Glutamatergic neuron (in vitro differentiated cells): ENCODE data around the gene PAPLN. TPM values are rescaled to one million over a fixed set of nuclear protein-coding genes. Genes with fewer than 3 reads are reported as not detected.
A peak's percentile ranks its signal among the peaks of the same experiment; 100 is the strongest.

Experiments used
- DNase-seq: peaks from one replicate; pipeline ENCODE4 v3.0.0; 2022
- H3K27ac Mint-ChIP-seq: one replicate; pipeline ENCODE4 v1.8.0; 2020; ENCODE audit warnings: mild to moderate bottlenecking, mixed read lengths, inconsistent platforms; ENCODE audit not compliant: unreplicated experiment
- H3K27me3 Mint-ChIP-seq: one replicate; pipeline ENCODE4 v1.8.0; 2020; ENCODE audit warnings: mild to moderate bottlenecking, moderate library complexity, mixed read lengths, inconsistent platforms; ENCODE audit not compliant: unreplicated experiment
- H3K36me3 Mint-ChIP-seq: one replicate; pipeline ENCODE4 v1.8.0; 2020; ENCODE audit warnings: mild to moderate bottlenecking, mixed read lengths, inconsistent platforms; ENCODE audit not compliant: unreplicated experiment
- H3K4me1 Mint-ChIP-seq: one replicate; pipeline ENCODE4 v1.8.0; 2020; ENCODE audit warnings: mild to moderate bottlenecking, low read depth, mixed read lengths, inconsistent platforms; ENCODE audit not compliant: unreplicated experiment
- H3K4me3 Mint-ChIP-seq: one replicate; pipeline ENCODE4 v1.8.0; 2020; ENCODE audit warnings: mild to moderate bottlenecking, mixed read lengths, inconsistent platforms; ENCODE audit not compliant: unreplicated experiment
- H3K9me3 Mint-ChIP-seq: one replicate; pipeline ENCODE4 v1.8.0; 2020; ENCODE audit warnings: mild to moderate bottlenecking, moderate library complexity, mixed read lengths, inconsistent platforms; ENCODE audit not compliant: unreplicated experiment
- total RNA-seq: library from RNA; stranded (reverse); fragmentation: NEBNext Ultra II Directional; extraction: Animal tissue kit (Norgen Biotek cat#: 25700); gene quantifications from one replicate; pipeline ENCODE4 v1.2.1, GENCODE V29; 2021; ENCODE audit not compliant: unreplicated experiment
- TF ChIP-seq, protein P1 (sequence below): fragments of 200-600 bp; sonication (generic); IDR thresholded peaks from one replicate; pipeline ENCODE4 v1.5.0; 2021; ENCODE audit not compliant: partially characterized antibody, unreplicated experiment

PAPLN gene
- total RNA-seq, 1 donor from 2014 or later, result 2.8 TPM

DNA sequence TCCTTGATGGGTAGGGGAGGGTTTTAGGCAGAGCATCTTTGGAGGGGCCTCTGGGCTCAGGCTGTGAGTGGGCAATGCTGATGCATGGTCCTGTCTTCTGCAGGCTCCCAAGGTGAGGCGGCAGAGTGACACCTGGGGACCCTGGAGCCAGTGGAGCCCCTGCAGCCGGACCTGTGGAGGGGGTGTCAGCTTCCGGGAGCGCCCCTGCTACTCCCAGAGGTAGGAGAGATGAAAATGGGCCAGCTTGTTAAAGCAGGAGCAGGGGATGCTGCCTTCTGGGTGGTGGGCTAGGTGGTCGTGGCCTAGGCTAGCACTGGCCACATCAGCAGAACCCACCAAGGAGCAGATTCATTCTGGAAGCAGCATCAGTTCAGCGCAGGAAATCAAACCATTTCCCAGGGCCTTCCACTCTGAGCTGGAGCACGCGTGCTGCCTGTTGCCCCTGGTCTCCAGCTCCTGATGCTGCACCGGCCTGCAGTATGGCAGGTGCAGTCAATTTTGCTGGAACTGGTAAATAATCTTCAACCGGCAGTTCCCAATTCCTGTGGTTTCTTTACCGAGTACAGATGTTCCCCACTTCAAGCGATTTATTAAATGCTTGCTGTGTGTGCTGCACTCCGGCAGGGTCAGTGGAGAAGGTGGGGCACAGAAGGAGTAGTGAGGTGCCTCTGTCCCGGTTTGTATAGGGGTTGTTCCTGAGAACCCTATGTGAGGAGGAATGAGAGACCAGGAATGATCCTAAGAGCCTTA lies 7.4 kb downstream of the PAPLN start:
- H3K27ac Mint-ChIP-seq, result no peak overlapping the region
- TF ChIP-seq, protein P1, sequence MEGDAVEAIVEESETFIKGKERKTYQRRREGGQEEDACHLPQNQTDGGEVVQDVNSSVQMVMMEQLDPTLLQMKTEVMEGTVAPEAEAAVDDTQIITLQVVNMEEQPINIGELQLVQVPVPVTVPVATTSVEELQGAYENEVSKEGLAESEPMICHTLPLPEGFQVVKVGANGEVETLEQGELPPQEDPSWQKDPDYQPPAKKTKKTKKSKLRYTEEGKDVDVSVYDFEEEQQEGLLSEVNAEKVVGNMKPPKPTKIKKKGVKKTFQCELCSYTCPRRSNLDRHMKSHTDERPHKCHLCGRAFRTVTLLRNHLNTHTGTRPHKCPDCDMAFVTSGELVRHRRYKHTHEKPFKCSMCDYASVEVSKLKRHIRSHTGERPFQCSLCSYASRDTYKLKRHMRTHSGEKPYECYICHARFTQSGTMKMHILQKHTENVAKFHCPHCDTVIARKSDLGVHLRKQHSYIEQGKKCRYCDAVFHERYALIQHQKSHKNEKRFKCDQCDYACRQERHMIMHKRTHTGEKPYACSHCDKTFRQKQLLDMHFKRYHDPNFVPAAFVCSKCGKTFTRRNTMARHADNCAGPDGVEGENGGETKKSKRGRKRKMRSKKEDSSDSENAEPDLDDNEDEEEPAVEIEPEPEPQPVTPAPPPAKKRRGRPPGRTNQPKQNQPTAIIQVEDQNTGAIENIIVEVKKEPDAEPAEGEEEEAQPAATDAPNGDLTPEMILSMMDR, result no peak
- peaks cover 7% of the 10 kb centered on the region for H3K4me1 Mint-ChIP-seq
- no peak overlapping the region for H3K4me3 Mint-ChIP-seq
- DNase-seq, result no peak
- H3K27me3 Mint-ChIP-seq, result peaks cover 3% of the 10 kb centered on the region
- H3K36me3 Mint-ChIP-seq, result no peaks in the 10 kb centered on the region
- peaks cover 7% of the 10 kb centered on the region for H3K9me3 Mint-ChIP-seq

DNA sequence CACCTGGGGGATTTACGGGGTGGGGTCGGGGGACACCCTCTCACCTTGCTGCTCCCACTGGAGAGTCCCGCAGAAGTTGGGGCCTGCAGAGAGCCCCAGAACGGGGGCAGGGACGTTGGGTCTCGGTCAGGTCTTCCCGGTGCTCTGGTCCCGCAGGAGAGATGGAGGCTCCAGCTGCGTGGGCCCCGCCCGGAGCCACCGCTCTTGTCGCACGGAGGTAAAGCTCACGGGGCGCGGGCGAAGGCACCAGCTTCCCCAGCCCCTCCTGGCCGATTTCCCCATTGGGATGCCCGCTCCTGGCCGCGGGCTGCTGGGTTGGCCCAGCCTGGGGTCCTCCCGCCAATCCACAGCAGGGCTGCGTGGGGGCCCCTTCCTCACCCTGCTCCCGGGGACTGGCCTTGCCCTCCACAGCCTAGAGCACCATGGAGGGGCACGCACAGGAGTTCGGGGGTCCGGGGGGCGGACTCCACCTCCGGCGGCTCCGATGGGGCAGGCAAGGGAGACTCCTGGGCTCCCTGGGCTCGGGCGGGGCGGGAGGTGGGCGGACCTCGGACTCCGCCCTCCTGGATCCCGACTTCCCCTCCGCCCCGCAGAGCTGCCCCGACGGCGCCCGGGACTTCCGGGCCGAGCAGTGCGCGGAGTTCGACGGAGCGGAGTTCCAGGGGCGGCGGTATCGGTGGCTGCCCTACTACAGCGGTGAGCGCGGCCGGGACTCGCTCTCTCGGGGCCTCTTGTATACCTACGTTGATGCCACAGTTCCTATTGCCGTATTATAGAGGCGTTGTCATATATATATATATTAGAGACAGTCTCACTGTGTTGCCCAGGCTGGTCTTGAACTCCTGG lies 8.4 kb downstream of the PAPLN start:
- no peak for DNase-seq
- Mint-ChIP-seq H3K9me3 (peaks cover 7% of the 10 kb centered on the region), H3K27ac (no peak overlapping the region), H3K36me3 (no peaks in the 10 kb centered on the region), H3K27me3 (peaks cover 3% of the 10 kb centered on the region), H3K4me3 (no peak overlapping the region), H3K4me1 (peaks cover 10% of the 10 kb centered on the region)
- TF ChIP-seq, protein P1, result no peak

DNA sequence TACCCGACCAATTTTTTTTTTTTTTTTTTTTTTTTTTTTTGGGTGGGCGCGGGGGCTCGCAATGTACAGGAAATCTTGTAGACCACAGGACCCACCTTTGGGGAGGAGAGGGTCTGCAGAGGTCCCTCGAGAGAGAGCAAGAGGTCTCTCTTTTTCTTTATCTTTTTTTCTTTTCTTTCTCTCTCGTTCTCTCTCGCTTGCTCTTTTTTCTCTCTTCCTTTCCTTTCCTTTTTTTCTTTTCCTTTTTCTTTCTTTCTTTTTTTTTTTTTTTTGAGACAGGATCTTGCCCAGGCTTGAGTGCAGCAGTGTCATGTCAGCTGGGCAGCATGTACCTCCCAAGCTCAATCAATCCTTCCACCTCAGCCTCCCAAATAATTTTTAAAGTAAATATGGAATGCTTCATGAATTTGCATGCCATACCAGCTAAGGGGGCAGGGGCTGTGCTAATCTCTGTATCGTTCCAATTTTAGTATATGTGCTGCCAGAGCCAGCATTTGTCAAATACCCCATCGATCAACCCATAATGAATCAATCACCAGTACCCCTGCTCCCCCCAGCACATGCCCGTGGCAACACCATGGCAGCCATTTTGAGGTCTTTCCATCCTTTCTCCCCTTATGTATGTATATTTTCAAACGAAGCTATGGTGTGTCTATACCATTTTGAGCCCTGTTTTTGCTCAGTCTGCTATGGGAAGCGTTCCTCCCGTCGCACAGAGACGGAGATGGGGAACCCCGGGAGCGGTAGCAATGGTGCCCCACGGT lies 9.3 kb downstream of the PAPLN start:
- Mint-ChIP-seq H3K9me3 (peaks cover 7% of the 10 kb centered on the region), H3K27me3 (peaks cover 3% of the 10 kb centered on the region), H3K4me1 (peaks cover 9% of the 10 kb centered on the region), H3K27ac (no peak overlapping the region), H3K36me3 (no peaks in the 10 kb centered on the region), H3K4me3 (peak overlapping the region; percentile 72)
- TF ChIP-seq, protein P1, result no peak
- DNase-seq, result no peak

DNA sequence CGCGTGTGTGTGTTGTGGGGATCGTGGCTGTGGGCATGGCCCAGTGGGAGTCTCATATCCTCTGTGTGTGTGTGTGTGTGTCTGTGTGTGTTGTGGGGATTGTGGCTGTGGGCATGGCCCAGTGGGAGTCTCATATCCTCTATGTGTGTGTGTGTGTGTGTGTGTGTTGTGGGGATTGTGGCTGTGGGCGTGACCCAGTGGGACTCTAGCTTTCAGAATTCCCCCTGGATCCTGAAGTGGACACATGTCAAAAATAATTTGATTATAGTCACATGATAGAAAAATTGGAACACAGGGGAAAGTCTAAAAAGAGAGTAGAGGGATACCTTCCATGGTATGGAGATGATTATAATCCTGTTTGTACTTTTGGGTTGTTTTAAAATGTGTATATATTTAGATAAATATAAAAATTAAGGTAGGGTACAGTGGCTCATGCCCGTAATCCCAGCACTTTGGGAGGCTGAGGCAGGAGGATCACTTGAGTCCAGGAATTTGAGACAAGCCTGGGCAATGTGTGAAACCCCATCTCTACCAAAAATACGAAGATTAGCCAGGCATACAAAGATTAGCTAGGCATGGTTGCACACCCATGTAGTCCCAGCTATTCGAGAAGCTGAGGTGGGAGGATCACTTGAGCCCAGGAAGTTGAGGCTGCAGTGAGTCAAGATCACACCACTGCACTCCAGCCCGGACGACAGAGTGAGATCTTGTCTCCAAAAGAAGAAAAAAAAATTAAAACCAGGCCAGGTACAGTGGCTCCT lies 11.0 kb downstream of the PAPLN start:
- TF ChIP-seq, protein P1, result no peak
- no peak overlapping the region for H3K4me3 Mint-ChIP-seq
- peaks cover 3% of the 10 kb centered on the region for H3K27me3 Mint-ChIP-seq
- H3K9me3 Mint-ChIP-seq, result peaks cover 7% of the 10 kb centered on the region
- H3K27ac Mint-ChIP-seq, result no peak overlapping the region
- DNase-seq, result no peak
- H3K4me1 Mint-ChIP-seq, result peaks cover 9% of the 10 kb centered on the region
- no peaks in the 10 kb centered on the region for H3K36me3 Mint-ChIP-seq
